ENCODE results near the gene IL31.

IL31 gene

GRCh38 chr12:122126713-122127597 lies 47.1 kb downstream of the IL31 start:
- no peak for DNase-seq

GRCh38 chr12:122126342-122126635 lies 47.7 kb downstream of the IL31 start:
- DNase-seq, result no peak

- DNase-seq, result no peak
Observed at GRCh38 chr12:122125452-122126341, 48.3 kb downstream of the IL31 start.

GRCh38 chr12:122124370-122124769 lies 49.7 kb downstream of the IL31 start:
- DNase-seq, result no peak

- DNase-seq, result no peak
Observed at GRCh38 chr12:122123761-122124145, 50.3 kb downstream of the IL31 start.

- peak; percentile 36 for DNase-seq
Observed at GRCh38 chr12:122123051-122123760, 50.8 kb downstream of the IL31 start.

Data from NCI-H510A (cell line).